HG02981 (cell line): ENCODE results near the gene JMJD6.
A peak's percentile ranks its signal among the peaks of the same experiment; 100 is the strongest.

Experiments
- ATAC-seq: cut with Tn5 transposase; IDR thresholded peaks from one replicate; pipeline ENCODE4 v1.9.1; 2021; ENCODE audit warnings: mild to moderate bottlenecking, moderate library complexity; ENCODE audit not compliant: unreplicated experiment

JMJD6 gene

DNA sequence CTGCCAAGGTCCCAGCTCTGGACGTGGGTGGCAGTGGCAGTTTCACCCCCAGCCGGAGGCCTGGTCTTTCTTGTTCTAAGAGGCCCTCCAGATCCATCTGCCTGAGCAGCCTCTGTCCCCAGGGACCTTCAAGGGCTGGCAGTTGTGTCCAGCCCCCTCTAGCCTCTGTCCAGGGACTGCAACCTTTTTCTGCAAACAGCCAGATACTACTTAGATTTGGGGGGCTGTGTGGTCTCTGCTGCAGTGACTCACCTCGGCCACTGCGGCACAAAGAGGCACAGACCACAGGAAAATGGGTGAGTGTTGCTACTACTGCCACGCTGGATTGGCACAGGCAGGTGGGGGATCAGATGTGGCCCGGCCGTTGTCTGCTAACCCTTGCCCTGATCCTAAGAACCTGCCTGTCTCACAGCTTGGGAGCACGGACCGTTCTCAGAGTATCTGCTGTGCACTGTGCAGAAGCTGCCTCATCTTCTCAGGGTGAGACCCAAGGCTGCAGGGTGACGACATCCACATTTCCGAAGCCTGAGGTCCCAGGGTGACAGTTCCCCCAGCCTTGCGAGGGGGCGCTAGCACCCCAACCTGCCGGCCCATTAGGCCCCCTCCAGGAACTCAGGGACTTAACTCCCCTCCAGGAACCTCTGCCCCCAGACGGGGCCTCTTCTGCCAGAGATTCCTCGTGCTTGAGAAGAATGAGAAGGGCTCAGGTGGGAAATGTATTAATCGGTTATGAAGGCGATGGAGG lies 43.2 kb downstream of the JMJD6 start:
- ATAC-seq: no peak

GRCh38 chr17:76682296-76682695 lies 44.1 kb downstream of the JMJD6 start:
- no peak for ATAC-seq

- no peak for ATAC-seq
Measured at GRCh38 chr17:76681222-76682137, 44.9 kb downstream of the JMJD6 start.

GRCh38 chr17:76679239-76679638 lies 47.2 kb downstream of the JMJD6 start:
- ATAC-seq: no peak

DNA sequence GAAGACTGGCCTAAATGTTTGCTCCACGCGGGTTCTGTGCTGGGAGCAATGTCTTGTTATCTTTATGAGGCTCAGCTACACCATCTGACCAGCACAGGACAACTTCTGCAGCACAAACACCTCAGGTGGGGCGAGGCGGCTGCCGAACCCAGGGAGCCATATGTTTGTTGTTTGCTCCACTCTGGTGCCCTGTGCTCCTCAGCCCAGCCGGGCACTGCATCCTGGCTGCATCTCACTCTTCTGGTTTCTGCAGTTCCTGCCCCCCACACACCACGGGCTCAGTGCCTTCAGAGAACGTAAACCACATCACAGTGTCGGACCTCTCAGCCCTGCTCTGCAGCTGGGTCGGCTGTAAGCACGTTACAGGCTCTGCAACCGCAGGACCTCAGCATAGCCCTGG lies 48.1 kb downstream of the JMJD6 start:
- ATAC-seq: no peak

GRCh38 chr17:76677406-76677805 lies 49.0 kb downstream of the JMJD6 start:
- no peak for ATAC-seq

- no peak for ATAC-seq
Measured at GRCh38 chr17:76676629-76677028, 49.8 kb downstream of the JMJD6 start.

- ATAC-seq: no peak
Measured at GRCh38 chr17:76675648-76676047, 50.8 kb downstream of the JMJD6 start.

GRCh38 chr17:76674600-76674999 lies 51.8 kb downstream of the JMJD6 start:
- no peak for ATAC-seq

GRCh38 chr17:76673729-76674128 lies 52.7 kb downstream of the JMJD6 start:
- no peak for ATAC-seq

DNA sequence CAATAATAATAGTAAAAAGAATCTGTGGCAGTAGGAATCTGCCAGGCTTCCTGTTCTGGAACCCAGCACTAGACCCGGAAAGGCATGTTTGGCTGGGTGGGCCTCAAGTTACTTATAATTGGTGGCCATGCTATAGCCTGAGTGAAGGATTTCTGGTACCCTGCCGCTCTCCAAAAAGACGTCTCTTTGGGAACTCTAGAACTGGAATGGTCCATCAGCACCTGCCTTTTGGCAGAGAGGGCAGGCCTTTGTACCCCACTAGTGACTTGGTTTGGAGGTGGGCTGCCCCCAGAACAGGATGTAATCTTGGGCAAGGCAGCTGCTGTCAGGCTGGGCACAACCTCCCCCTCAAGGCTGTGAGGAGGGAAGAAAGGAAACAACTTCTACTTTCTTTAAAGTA lies 53.5 kb downstream of the JMJD6 start:
- no peak for ATAC-seq

DNA sequence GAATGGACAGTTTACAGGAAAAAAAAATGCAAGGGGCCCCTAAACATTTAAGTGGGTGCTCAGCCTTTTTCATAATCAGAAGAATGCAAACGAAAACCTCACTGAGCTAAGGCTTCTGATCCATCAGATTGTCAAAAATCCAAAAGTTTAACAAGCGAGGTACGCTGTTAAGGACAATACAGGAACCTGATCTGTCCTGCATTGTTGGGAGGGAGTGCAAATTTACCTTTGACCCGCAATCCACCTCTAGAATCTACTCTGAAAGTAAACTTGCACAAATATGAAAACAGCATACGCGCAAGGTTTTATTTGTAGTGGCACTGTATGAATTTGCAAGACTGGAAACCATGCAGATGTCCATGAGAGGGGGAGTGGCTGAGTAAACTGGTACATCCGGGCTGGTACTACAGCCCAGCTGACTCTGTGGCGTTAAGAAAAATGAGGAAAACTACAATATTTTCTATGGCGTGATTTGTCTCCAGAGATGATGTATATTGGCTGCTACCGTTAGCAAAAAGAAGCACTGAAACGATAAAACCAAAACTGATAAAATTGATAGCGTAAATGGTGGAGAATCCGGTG lies 54.0 kb downstream of the JMJD6 start:
- ATAC-seq: no peak

- no peak for ATAC-seq
Measured at GRCh38 chr17:76671912-76672262, 54.5 kb downstream of the JMJD6 start.

GRCh38 chr17:76671123-76671911 lies 55.1 kb downstream of the JMJD6 start:
- ATAC-seq: peak; percentile 99

- no peak for ATAC-seq
Measured at GRCh38 chr17:76670718-76671122, 55.7 kb downstream of the JMJD6 start.

DNA sequence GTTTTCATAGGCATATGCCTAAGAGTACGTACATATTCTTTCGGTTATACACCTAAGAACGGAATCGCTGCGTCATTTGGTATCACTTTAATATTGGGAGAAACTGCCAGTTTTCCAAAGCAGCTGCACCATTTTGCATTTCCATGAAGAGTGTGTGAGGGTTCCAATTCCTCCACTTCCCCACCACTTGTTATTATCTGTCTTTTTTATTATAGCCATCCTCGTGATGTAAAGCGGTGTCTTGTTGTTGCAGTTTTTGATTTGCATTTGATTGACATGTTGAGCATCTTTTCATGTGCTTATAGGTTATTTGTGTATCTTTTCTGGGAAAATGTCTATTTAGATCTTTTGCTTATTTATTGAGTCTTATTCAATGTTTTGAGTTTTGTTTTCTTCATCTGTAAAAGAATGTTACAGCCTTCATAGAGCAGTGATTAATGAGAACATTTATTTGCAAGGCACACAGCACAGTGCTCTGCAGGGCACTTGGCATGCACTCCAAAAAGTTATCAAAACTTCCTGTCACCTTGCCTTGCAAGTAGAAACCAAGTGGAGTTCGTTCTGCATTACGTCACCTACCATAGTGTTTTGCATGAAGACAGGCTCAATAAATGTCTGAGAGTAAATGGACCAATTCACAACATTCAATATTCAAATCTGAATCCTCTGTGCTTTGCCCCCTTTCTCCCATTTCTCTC lies 56.2 kb downstream of the JMJD6 start:
- no peak for ATAC-seq
